Stimulated activated CD8-positive, alpha-beta memory T cell treated with anti-CD3 and anti-CD28 coated beads, Interleukin-12 subunit alpha, Interleukin-12 subunit beta, amount 100 ng/mL, for 24 hours (primary cell): Measurements from ENCODE around the gene EPB41L1.

Source experiments
- DNase-seq: peaks from one replicate; pipeline ENCODE4 v3.0.0-alpha.2; 2020; ENCODE audit errors: extremely low read depth

EPB41L1 gene

DNA sequence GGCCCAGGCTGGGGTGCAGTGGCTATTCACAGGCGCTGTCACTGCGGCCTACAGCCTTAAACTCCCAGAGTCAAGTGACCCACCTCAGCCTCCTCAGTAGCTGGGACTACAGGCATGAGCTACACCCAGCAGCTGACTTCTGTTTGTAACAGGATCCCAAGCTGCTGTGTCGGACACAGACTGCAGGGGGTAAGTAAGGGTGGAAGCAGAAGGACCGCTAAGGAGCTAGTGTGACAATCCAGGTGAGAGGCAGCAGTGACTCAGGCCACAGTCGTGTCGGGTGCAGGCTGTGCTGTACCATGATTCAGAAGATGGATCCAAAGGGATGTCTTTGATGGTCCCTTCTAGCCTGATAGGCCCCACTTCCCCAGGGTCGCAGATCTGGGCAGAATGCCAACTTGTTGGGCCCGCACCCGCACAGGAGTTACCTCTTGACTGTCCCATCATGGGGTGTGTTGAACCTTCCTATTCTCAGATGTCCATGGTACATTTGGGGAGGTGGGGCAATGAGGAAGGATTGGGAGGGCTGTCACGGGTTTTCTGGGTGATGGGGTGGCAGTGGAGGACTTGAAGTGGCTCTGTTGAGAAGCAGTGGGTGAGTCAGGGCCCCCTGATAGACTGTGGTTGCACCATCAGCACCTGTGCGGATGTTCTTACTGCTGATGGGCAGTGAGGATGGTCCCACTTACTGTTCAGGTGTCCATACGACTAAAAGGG, 107.0 kb downstream of the EPB41L1 start:
- no peak for DNase-seq

GRCh38 chr20:36262440-36262839, 107.9 kb downstream of the EPB41L1 start:
- DNase-seq, result no peak

DNA sequence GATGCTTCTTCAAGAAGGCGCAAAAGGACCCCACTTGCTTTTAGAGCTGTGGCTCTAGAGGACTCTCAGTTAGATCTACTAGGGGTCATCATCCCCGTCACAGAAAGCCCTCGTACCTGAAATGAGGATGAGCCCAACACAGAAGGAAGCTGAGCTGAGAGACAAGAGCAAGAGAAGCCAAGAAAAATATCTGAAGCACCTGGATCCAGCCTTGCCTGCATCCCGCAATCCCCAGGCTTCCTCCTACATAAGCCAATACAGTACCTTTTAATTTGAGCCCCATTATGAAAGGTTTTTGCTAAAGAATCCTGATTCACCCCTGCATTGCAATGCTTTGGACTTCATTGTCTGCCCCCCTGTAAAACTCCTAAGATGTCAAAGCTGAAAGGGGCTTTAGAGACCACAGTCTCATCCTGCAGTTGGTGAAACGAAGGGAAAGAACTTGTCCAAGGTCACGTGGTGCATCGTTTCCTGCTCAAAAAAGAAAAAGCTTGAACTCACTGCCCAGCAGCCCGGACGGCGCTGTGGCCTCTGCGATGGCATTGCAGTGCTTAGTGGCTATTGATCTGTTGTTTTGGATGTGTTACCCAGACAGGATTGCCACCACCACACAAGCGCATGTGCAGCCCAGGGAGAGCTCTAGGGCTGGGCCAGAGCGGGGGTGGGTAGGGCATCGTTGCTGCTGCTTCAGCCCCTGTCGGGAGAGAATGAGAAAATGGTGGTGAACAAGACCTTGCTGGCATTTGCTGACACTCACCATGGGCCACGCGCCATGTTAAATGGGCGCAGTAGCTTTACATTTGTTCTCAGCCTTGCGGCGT, 110.1 kb downstream of the EPB41L1 start:
- no peak for DNase-seq

- DNase-seq, result no peak
These were observed 111.6 kb downstream of the EPB41L1 start for GRCh38 chr20:36266189-36266588.

DNA sequence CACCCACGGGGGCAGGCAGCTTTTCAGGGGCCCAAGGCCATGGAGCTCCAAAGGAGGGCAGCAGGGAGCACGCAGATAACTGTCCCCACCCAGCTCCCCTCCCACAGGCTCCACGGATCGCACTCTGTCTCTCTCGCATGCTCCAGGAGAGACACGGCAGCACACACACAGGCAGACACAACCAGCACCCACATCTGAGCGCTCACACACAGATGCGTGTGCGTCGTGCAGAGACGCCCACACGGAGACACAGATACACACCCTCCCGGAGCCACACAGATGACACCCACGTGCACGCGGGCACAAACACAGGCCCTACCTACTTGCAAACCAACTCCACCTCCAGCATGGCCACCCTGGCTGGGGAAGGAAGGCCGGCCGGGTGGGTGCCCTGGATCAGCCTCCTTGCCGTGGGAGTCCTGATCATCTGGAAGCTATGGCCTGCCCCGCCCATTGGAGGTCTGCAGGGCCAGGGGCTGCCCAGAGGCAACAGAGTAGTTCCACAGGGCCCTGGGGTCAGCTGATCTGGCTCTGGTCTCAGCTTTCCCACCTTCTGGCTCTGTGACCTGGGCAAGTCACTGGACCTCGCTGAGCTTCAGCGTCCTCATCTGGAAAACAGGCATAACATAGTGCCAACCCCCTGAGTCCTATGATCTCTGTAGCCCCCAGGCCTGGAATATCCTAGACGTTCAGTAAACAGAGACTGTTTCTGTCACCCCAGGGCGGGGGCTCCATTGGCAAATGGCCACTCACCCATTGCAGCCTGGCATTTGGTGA, 113.3 kb downstream of the EPB41L1 start:
- DNase-seq, result no peak

GRCh38 chr20:36268440-36269342, 114.2 kb downstream of the EPB41L1 start:
- no peak for DNase-seq

DNA sequence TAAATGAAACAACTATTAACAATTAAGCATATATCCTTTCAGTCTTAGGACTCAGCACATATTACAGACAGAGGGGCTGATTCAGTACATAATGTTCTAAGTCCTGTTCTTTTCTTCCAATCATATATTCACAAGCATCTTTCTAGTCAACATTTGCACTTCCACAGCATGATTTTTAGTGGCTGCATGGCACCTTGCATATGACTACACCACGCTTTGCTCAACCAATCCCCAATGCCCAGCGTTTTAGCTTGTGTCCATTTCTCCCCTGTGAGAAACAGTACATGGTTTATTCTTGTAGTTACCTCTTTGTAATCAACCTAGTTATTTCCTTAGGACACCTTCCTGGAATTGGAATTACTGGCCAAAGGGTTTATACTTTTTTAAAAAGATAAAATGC, 115.0 kb downstream of the EPB41L1 start:
- DNase-seq, result no peak

GRCh38 chr20:36270744-36271638, 116.5 kb downstream of the EPB41L1 start:
- DNase-seq, result no peak

DNA sequence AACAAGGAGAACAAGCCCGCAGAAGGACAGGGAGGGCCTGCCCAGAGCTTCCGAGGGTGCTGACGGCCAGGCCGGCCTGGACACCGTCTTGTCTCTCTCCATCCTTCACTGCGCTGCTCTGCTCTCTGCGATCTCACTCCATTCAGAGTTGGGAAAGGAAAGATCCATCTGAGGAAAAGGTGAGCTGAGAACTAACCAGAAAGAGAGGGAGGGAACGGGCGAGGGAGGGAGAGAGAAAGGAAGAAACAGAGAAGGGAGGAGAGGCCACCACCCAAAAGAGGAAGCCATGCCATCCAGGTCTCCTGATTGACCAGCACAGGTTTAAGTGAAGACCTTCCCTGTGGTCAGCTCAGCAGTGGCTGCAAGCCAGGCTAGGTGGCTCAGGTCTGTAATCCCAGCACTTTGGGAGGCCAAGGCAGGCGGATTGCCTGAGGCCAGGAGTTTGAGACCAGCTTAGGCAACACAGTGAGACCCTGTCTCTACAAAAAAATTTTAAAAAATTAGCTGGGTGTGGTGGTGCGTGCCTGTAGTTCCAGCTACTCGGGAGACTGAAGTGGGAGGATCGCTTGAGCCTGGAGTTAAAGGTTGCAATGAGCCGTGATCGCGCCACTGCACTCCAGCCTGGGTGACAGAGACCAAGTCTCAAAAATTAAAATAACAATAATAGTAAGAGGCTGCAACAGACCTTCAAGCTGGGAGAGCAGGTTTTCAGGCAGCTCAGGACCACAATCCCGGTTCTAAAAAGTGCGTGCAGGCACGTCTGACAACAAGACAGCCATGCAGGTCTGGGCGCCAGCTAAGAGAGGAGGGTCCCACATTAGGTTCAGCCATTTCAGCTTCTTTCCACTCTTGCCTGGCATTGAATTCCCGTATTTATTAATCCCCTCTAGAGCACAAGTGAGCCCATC, 117.4 kb downstream of the EPB41L1 start:
- DNase-seq, result no peak

- DNase-seq, result no peak
These were observed 118.1 kb downstream of the EPB41L1 start for GRCh38 chr20:36272547-36273220.

GRCh38 chr20:36273414-36274180, 119.1 kb downstream of the EPB41L1 start:
- no peak for DNase-seq

DNA sequence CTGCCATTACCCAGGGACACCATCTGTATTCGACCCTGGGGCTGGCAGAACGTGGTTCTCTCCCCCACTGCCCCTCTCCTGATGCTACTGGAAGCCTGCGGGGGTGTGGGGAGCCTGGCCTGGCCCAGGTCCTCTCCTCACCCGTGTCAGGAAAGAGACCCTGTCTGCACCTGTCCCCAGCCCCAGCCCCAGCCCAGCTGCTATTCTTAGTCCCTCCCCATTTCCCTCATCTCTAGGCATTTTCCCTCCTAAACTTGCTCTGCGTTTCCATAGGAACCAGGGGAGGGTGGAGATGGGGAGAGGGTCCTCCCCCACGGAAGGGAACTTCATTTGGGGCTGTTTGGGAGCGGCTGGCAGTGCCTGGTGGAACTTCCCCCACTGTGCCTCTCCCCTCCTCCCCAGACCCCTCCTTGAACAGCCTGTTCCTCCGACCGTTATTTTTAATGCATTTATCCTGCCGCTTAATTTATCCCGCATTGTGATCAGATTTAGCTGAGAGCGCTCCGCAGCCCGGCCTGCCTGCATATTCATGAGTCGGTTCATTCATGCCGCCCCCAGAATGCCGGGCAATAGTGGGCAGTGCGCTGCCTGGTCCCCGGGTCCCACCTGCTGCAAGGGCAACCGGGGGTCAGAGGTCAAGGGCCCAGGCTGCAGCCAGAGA, 119.8 kb downstream of the EPB41L1 start:
- no peak for DNase-seq

DNA sequence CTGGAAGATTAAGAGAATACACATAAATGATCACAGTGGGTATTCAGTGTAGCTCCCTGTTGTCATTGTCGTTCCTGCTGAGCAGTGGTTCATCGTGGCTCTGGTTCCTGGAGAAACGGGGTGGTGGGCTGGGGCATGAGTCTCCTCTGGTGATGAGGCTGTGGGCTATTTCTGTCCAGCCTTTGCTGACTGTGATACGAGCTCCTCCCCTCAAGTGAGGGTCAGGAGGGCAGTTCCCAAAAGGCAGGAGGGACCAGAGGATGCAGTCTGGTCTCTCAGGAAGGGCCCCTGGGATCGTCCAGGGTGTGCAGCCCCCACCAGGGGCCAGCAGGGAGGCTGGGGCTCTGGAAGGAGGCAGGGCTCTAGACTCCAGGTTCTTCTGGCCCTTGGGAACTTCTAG, 120.5 kb downstream of the EPB41L1 start:
- DNase-seq, result no peak

DNA sequence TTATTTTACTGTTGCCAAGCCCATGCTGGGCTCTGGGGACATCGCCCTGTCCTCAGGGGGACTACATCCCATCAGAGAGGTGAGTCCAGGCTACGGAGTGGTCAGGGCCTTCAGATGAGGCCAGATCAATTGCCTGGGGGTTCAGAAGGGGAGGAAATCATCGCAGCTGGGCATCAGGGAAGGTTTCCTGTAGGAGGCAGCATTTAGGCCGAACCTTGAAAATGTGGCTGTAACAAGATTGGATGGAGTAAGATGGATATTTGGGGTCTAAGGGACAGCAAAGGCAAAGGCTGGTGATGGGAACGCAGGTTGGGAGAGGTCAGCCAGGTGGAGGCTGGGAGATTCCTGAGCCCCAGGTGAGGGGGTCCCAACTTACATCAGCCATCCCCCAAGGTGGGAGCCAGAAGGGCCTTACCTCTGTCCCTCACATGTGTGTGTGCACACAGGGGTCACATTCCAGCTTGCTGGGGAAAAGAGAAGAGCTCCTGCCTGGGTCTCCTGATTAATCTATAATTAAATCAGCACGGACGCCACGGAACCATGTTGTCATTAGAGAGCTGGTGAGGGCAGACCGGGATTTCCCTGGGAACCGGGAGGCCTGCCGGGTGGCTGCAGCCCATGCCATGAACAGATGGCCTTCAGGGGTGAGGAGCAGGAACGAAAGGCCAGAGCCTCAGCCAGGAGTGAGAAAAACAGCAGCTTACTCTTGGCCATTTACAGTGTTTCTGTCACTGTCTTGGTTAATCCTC, 121.1 kb downstream of the EPB41L1 start:
- DNase-seq, result no peak

- DNase-seq, result no peak
These were observed 123.0 kb downstream of the EPB41L1 start for GRCh38 chr20:36277546-36277945.

DNA sequence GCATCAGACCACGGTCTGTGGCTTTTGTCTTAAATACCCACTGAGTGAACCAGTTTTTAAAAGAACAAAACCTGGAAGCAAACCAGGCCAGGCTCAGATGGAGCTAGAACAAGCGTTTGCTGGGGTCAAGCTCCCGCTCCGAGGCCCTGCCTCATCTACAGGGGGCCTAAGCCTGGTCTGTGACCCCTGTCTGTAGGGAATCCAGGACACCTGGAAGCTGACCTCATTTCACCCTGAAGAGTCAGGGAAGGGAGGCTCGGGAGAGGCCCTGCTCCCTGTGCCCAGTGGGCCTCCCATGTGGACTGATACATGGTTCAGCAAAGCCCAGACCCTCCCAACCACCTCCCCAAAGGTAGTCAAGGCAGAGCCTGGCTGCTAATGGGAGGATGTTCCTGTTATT, 124.8 kb downstream of the EPB41L1 start:
- DNase-seq, result no peak

DNA sequence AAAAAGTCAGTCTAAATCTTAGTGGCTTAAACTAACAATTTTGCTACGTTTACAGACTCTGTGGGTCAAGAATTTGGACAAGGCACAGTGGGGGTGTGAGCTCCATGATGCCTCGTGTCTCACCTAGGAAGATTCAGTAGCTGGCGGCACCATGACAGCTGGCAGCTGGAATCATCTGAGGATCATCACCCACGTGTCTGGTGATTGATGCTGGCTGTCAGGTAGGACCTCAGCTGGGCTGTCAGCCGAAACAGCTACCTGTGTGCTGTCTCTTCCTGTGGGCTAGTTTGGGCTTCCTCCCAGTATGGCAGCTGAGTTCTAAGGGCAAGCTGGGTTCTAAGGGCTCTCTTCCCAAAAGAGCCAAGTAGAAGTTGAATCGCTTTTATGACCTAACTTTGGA, 125.2 kb downstream of the EPB41L1 start:
- no peak for DNase-seq
